Inflammatory macrophage (primary cell): ENCODE results near the gene OCIAD1.

Source experiments
- DNase-seq, 2 donors: peaks; one replicate each; pipeline ENCODE4 v3.0.0-alpha.2; 2020 to 2022

Gene OCIAD1

DNA sequence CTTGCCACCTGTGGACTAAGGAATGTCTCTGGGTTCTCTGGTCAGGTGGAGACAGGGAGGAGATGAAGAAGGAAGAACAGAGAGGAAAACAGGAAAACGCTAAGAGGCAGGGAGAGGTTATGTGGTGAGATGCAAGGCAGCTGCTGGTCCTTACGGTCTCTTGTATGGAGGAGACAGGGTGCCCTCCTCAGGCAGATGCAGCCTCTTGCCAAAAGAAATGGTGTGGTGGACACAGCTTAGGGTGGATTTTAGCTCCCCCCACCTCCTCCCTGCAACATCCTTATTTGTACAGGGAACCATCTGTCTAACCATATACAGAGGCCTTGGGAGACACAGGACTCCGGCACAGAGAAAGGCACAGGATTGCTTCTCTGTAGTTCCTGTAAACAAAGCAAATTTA, 66.0 kb downstream of the OCIAD1 start:
- no peak for DNase-seq

DNA sequence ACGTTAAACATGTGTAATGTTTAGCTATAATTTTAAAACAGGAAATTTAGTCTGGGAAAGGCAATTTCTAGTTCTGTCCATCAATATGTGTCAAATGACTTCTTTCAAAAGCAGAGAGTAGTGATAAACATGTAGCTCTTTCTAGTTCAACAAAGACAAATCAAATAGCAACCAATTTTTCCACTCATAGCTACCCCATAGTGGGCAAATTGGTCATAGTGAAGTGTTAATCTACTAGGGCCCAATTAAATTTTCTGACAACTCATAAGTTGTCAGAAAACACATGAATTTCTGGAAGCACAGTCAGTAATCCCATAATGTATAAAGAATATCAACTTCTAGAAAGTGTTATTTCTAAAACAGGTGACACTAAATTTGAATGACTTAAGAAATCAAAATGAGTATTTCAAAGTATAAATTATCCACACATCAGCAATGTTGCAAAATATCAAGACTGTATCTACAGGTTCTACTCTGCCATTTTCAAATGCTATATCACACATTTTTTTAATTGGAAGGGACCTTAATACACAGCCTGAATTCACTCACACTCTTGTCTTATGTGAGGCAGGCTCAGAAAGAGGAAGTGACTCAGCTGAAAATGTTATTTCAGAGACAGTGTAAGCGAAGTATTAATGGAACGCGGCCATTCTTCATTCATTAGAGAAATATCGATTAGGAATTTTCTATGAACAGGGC, 68.0 kb downstream of the OCIAD1 start:
- peak; percentile 50 to 56 for DNase-seq

DNA sequence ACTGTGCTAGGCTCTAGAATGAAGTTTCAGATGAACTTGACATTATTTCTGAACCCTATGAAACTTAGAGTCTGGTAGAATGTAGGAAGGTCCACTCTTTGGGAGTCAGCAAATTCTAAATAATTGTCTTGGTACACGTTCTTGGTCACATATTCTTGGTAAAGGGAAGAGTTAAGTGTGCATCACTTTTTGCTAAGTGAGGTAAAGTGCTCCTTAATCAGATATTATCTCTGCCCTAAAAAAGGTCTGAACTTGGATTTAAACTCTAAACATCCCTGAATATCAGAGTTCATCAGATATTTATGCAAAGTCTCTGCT, 68.5 kb downstream of the OCIAD1 start:
- no peak for DNase-seq

DNA sequence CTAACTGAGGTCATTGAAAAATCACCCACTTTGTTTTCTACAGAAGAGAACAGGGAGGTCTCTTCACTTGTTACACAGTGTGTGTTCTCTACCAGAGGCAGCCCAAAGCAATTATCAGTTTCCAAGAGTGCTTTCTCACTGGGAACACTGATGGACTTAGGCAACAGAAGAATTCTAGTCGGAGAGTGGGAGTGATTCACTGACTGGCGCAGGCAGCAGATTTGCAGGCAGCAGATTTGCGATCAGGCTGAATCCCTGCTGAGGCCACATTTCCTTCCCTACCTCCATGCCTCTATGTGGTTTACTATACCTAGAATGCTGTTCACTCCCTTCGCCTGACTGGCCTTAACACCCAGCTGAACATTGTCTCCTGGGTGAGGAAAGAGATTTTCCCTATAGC, 69.1 kb downstream of the OCIAD1 start:
- no peak for DNase-seq

DNA sequence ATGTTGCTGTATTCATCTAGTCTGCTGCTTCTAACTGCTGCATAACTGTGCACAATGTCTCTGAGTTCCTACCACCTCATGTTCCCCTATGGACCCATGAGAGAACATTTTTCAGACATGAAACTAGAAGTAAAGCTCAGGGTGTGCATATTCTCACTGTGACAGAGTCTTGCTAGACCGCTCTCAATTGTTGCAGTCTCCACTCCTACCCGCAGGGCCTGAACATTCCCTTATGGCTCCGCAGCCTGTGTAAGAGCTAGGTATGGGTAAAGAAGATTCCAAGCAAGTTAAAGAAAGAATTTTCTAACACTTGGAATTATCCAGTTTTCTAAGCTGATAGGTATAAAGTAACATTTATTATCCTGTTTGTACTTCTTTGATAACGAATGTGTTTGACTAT, 70.3 kb downstream of the OCIAD1 start:
- DNase-seq, result no peak

DNA sequence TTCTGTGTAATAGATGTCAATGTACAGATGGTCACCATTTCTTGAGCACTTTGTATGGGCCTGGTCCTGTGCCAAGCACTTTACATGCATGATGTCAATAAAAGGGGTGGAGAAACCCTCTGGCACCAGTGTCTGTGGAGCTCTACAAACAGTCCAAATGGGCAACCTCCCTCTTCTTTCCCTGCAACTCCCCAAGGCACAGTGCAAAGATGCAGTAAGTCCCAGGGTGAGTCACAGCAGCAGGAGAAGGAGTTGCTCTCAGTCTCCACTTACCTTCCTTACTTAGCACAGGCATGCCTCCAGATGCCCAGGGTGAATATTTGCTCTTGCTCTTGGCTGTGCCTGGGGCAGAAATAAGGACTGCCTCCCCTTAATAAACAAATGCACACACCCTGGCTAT, 71.4 kb downstream of the OCIAD1 start:
- no peak for DNase-seq

DNA sequence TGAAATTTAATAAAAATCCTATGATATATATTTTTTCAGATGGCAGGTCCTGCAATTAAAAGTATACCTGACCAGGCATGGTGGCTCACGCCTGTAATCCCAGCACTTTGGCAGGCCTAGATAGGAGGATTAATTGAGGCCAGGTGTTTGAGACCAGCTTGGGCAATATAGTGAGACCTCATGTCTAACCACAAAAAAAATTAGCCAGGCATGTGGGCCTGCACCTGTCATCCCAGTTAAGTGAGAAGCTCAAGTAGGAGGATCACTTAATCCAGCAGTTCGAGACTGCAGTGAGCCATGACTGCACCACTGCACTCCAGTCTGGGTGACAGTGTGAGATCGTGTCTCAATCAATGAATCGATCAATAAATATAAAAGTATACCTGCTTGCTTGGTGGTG, 73.2 kb downstream of the OCIAD1 start:
- DNase-seq, result no peak

DNA sequence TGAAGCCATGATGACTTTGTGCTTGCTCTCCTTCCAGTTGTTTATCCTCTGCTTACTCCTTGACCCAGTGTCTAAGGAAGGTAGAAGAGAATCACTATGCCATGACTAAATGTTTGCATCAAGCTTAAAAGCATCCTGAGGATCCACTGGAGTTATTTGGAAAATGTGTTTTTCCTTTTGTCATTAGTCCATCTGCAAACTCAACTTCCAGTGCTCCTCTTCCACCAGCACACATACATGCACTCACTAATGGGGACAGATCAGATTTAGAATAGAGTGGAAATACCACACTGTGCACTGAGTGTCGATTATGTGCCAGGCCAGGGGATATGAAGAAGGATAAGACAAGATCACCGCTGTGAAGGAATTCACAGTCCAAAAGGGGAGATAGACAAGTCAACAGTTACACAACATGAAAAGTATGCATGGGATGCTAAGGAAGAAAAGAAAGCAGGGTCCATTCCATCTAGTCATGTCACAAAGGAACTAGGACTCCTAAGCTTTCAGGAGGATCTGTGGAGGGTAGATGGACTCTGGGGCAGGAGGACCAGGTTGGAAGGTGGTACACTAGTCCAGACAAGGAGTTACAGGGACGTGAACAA, 73.8 kb downstream of the OCIAD1 start:
- DNase-seq, result no peak

DNA sequence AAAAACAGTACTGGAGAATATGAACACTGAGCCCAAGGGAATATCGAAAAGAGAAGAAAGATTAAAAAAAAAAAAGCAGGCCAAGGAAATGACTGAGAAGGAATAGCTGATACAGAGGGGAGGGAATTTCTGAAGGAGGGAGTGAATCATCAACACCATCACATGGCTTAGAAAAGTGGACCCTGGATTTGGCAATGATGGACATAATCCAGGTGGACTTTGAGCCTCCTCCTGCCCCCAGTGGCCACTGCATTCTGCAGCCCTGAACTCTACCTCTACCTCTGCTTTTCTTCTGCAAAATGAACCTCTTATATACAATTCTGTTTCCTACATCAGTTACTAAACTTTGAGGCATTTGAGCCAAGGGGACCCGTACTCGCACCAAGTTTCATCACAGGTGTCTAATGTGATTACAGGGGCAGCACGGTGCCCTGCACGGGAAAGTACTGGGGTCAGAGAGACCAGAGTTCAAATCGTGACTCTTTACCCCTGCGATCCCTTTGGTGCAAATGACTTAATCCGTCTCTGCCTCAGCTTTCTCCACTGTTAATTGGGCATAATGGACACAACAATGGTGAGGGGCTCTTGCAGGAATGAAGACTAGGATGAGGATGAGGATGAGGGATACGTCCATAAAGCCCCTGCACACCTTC, 74.6 kb downstream of the OCIAD1 start:
- no peak for DNase-seq

DNA sequence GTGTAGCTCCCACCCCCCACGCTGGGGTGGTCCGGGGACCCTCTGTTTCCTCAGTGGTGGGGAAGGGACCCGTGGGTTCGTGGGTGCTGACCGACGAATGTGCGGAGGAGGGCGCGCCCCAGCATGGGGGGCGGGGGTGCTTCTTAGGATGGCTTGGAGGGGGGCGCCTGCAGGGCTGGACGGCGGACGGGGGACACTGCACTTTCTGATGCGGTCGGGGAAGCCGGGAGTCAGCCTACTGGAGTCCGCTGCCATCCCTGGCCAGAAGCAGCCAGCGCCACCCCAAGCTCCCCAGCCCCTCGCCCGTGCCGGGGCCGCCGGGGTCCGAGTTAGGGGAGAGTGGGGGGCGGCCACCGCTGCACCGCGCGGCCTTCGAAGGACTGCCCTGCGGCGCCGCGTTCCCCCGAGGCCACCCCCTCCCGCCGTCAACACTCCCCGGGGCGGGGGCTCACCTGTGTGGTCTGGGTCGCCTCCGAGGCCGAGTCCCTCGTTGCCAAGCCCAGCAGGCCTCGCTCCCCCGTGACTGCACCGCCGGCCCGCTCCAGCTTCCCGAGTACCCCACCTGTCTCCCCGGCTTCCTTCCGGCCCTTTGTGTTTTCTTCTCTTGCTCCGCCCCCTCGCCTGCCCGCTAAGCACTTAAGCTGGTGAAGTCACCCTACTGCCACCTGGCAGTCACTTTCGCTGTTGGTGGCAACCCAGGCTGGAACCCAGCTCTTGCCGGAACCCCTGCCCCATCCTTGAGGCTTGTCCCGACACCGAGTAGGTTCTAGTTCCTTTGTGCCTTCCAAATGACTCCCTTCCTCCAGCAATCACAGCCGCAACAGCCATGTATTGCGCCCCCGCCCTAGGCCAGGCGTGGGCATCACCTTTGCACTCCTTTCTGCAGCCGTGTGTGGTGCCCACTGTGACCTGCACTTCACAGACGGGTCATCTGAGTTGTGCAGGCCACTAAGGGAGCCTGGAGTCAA, 75.6 kb downstream of the OCIAD1 start, which contains the start of gene OCIAD2:
Gene OCIAD2 (minus strand): TSS at position 569 of the 968 bp plus-strand sequence. CDS start 2,225 bp downstream, outside the sequence.
- DNase-seq, result peak in 1 of 2 donors; percentile 17

DNA sequence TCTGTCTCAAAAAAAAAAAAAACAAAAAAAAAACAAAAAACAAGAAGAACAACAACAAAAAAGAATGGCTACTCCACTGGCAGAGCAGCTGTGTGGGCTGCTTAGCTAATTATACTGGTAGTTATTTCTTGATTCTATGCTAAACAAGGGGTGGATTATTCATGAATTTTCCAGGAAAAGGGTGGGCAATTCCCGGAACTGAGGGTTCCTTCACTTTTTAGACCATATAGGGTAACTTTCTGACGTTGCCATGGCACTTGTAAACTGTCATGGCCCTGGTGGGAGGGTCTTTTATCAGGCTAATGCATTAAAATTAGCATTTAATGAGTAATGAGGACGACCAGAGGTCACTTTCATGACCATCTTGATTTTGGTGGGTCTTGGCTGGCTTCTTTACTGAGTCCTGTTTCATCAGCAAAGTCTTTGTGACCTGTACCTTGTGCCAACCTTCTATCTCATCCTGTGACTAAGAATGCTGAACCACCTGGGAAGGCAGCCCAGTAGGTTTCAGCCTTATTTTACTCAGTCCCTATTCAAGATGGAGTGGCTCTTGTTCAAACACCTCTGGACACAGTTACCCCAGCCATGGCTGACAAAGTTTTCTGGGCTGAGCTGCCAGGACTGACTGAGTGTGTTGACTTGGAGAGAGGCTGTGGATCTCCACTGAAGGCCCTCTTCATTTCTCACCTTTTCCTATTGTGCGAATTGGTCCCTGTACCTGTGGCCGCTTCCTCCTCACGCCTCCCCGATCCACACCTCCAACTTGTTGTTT, 77.0 kb downstream of the OCIAD1 start:
- DNase-seq, result no peak

DNA sequence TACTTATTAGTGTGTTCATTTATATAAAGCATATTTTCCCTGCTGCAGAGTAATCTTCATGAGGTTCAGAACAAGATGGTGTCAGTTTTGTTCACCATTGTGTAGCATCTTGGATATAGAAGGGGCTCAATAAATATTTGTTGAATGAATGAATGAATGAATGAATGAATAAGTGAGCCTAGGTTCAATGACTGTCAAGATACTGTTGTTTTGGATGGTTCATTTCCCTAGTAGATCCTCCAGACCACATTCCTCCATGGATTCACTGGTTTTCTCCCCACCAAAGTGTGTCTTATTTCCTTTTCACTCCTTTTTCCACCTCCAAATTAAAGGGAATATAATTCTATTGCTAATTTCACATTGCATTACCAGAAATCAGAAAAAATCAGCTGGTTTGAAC, 77.8 kb downstream of the OCIAD1 start:
- no peak for DNase-seq

DNA sequence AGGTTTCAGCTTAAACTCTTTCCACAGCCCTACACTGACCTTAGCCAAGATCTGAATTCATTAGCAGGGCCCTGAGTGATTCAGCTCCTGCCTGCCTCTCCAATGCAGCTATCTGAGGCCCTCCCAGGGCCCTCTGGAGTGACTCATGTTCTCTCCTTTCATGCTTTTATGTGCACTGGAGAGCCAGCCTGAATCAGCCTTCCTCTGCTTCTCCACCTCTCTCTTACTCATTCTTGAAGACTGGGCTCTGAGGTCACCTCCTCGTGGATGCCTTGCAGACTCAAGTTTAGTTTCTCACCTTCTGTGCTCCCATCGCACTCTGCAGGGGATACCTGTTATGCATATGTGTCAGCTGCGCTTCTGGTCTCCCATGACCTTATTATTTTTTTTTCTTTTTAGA, 78.8 kb downstream of the OCIAD1 start:
- DNase-seq, result no peak

DNA sequence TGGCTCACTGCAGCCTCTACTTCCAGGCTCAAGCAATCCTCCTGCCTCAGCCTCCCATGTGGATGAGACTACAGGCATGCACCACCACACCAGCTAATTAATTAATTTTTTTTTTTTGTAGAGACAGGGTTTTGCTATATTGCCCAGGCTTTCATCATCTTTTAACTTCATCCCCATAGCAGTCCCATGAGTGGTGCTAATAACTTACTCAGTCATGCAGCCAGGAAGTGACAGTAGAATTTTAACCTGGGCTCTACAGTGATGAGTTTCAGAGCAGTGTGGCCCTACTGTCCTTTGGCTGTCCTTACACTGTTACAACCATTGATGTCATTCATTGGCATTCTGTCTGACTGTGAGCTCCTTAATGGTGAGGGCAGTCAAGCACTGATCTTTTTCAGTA, 79.6 kb downstream of the OCIAD1 start:
- DNase-seq, result no peak
